ENCODE data around the gene GXYLT1.
"Not testable (repeated sequence)": the region's sequence is repeated elsewhere in the genome, so short reads cannot be mapped to it uniquely, and the experiment has no call there.

GXYLT1 gene, protein sequence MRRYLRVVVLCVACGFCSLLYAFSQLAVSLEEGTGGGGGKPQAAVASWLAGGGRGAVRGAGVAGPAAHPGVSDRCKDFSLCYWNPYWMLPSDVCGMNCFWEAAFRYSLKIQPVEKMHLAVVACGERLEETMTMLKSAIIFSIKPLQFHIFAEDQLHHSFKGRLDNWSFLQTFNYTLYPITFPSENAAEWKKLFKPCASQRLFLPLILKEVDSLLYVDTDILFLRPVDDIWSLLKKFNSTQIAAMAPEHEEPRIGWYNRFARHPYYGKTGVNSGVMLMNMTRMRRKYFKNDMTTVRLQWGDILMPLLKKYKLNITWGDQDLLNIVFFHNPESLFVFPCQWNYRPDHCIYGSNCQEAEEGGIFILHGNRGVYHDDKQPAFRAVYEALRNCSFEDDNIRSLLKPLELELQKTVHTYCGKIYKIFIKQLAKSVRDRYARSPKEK

DNA sequence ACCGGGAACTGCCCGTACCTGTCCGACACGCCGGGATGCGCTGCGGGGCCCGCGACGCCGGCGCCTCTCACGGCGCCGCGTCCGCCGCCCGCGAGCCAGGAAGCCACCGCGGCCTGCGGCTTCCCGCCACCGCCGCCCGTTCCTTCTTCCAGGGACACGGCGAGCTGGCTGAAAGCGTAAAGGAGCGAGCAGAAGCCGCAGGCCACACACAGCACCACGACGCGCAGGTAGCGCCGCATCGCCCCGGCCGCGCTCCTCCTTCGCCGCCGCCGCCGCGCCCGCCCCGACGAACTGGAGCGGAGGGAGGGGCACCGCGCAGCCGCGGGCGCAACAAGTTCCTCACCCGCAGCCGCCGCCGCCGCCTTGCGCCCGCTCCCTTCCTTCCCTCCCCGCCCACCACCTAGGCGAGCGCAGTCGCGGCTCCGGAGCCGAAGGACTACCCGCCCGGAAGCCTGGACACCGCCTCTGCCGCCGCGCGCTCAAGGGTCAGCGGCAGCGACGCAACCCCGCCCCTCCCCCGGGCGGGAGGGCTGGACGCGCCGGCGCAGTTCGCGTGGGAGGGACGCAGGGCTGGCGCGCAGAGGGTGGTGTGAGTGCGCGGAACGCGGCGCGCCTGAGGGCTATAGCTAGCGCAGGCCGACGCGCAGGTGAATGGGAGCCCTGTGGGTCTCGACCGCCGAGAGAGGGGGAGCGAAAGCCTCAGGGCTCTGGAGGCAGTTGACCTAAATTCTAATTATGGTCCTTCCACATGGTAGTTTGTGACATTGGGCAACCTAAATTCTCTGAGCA lies at the start of gene GXYLT1:
GXYLT1 (minus strand) TSS at position 467 of the 789 bp plus-strand sequence; CDS start at position 239, 228 bp downstream.
- FAIRE-seq: no peak

DNA sequence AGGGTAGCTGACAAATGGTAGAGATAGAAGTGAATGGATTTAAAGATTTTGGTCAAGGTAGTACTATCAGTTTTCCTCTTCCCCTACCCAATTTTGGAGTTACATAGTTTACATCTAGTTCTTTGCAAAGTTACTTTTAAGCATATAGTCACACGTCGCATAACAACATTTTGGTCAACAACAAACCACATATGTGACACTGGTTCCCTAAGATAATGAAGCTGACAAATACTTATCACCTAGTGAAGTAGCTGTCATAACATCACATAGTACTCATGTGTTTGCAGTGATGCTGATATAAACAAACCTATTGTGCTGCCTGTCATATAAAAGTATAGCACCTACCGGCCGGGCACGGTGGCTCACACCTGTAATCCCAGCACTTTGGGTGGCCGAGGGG lies 48.0 kb upstream of the GXYLT1 start:
- no peak for FAIRE-seq

DNA sequence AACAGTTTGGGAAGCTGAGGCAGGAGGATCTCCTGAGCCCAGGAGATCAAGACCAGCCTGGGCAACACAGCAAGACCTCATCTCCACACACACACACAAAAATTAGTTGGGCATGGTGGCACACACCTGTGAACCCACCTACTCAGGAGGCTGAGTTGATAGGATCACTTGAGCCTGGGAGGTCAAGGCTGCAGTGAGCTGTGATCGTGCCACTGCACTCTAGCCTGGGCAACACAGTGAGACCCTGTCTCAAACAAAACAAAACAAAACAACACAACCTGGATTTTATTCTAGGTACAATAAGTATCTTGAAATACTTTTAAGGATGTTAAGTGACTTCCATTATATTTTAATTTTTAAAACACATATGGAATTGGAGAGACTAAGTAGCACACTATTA lies 47.6 kb upstream of the GXYLT1 start:
- no peak for FAIRE-seq

DNA sequence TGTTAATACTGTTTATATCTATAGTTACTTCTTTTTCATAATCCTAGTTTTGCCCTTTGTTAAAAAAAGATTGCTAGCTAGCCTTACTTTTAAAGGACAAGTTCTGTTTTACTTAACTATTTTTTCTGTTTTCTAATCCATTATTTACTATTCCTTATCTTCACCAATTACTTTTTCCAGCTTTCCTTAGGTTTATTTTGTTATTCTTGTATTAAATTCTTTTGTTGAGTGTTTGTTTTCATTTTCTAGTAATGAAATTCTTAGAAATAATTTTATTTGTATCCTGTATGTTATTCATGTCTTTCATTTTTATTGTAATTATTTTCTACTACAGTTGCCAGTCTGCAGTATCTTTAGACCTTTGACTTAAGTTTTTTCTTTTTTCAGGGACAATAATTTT lies 45.7 kb upstream of the GXYLT1 start:
- no peak for FAIRE-seq

DNA sequence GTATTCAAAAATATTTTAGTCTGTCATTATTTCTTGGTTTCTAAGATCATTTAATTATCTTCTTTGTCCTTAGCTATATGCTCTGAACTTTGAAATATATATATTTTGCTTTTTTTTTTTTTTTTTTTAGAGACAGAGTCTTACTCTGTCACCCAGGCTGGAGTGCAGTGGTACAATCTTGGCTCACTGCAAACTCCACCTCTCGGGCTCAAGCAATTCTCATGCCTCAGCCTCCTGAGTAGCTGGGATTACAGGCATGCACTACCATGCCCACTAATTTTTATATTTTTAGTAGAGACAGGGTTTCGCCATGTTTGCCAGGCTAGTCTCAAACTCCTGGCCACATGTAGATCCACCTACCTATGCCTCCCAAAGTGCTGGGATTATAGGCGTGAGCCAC lies 43.6 kb upstream of the GXYLT1 start:
- not testable (repeated sequence) for FAIRE-seq

DNA sequence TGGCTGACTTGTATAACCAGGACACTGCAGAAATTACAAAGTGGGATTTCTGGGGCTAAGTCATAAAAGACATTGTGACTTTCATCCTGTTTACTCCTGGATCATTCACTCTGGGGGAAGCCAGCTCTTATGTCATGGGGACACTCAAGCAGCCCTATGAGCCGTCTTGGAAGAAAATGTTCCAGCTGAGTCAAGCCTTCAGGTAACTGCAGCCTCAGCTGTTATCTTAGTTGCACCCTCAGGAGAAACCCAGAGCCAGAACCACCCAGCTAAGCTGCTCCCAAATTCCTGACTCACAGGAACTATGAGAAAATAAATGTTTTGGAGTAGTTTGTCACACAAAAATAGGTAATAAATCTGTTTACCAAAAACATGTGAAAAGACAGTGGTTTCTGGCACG lies 43.1 kb upstream of the GXYLT1 start:
- FAIRE-seq: no peak

DNA sequence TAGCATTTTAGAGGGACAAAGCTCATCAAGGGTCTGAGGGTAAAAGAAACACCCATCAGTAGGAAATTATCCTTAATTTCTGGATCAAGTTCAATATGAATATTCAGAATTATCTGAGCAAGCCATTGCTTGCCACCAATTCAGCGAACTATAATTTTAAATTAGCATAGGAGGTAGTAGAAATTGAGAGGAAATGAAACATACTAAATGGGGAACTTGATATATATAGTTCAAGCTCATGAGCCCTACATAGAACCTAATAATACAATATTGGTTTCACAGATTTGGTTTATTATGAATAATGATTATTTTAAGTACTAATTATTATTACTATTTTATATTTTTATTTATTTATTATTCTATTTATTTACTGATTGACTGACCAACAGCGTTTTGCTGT lies 42.1 kb upstream of the GXYLT1 start:
- FAIRE-seq: no peak

DNA sequence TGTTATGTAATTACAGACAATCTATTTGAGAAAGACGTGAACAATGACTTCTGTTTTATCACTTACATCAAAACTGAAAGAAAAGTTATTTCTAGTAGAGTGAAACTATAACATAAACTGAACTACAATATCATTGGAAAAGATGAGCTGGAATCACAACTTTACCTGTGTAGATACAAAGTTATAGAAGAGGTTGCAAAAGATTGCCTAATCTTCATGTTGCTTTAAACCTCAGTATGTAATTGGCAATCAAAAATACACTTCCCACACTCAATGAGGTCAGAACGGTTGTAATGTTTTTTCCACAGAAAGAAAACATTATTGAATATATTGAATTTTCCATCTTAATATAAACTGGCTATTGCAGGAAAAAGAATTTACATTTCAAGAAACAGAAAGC lies 37.7 kb upstream of the GXYLT1 start:
- FAIRE-seq: no peak

DNA sequence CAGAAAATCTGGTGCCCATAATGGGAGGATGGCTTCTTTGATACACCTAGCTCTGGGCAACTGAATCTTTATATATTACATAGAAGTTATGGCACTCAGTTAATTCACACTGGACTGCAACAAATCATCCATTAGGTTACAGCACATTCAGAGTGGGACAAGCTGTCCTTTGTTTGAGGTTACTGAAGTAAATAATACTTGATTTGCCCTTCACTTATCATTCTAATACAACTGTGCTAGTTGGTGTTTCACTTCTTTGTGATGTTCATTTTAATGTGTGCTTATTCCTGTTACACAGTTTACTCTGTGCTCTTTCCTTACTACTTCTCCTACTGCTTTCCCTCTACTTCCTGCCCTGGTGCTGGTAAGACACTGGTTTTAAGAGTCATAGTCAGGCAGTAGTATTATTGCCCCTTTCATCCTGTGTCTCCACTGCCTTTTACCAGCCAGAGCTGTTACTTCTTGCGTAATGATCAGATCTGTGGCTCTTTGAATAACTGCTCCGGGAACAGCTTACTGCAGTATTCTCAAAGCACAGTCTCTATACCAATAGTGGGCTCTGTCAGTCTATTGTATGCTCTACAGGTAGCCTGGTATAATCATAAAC lies 36.4 kb upstream of the GXYLT1 start:
- no peak for FAIRE-seq

DNA sequence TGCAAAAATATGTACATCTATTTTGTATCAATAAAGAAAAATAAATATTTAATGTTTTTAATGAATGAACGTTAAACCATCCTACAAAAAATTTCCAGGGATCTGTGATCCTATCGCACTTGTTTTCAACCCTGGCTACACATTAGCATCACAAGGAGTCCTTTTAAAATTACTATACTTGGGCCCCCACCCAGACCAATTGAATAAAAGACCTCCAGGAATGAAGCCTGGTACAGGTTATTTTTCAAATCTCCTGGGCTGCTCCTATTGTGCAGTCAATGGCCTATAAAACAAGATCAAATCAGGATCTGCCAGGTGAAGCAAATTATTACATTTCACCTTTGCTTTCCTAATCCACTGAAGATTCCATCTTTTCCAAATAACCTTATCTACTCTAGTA lies 33.4 kb upstream of the GXYLT1 start:
- no peak for FAIRE-seq

DNA sequence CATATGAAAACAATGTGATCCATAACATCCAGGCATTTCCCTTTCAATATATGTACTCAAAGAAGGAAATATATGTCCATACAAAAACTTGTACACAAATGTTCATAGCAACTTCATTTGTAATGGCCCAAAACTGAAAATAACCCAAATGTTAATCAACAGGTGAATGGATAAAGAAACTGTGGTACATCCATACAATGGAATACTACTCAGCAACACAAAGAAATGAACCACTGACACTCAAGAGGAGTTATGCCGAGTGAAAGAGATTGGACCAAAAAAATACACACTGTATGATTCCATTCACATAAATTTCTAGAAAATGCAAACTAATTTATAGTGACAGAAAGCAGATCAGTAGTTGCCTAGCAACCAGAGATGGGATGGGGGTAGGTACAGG lies 30.3 kb upstream of the GXYLT1 start:
- no peak for FAIRE-seq

DNA sequence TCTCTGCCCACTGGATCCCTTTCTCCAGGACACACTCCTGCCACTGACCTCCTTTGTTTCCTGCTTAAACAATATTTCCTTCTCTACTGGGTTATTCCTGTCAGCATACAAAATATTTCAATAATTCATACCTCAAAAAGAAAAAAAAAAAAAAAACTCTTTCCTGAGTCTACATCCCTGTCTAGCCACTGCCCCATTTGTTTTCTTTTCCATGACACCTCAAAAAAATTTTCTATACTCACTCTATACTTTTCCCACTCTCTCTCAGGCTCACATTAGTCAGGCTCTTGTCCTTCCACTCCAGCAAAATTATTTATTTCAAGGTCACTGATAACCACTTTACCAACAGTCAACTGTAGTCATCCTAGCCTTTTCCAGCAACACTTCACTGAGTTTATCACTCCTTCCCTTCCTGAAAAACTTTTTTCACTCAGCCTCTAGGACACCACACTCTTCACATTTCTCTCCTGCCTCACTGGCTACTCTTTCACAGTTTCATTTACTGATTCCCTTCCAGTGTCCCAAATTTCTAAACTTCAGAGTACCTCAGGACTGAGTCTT lies 29.4 kb upstream of the GXYLT1 start:
- no peak for FAIRE-seq

DNA sequence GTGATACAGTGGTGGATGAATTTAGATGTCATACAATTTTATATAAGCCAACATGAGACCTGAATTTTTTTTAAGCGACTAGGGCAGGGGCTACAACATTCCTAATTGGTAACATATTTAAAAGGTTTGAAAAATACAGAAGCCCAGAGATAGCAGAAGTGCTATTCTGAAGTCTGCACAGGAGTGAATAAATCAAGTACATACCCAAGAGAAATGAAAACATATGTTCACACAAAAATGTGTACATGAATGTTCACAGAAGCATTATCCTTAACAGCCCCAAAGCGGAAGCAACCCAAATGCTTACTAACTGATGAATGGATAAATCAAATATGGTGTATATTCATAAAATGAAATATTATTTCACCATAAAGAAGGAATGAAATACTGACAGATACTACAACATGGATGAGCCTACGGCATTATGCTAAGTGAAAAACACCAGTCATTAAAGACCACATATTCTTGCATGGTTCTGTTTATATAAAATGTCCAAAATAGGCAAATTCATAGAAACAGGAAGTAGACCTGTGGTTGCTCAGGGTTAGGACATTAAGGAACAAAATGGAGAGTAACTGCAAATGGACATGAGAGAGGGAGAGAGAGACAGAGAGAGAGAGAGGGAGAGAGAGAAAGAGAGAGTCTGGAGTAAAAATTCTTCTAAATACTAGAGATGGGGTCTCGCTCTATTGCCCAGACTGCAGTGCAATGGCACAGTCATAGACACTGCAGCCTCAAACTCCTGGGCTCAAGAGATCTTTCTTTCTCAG lies 28.0 kb upstream of the GXYLT1 start:
- FAIRE-seq: no peak

DNA sequence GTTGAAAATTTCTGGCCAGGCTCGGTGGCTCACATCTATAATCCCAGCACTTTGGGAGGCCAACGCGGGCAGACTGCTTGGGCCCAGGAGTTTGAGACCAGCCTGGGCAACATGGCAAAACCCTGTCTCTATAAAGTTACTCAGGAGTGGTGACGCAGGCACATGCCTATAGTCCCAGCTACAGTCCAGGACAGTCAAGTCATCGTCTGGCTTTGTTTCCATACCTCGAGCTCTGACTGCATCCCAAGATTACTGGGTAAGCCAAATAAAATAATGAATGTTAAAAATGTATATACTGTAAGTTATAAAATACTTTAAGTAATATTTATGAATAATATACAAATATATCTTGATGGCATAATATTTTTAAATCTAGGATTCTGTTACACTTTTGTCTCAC lies 23.0 kb upstream of the GXYLT1 start:
- no peak for FAIRE-seq

DNA sequence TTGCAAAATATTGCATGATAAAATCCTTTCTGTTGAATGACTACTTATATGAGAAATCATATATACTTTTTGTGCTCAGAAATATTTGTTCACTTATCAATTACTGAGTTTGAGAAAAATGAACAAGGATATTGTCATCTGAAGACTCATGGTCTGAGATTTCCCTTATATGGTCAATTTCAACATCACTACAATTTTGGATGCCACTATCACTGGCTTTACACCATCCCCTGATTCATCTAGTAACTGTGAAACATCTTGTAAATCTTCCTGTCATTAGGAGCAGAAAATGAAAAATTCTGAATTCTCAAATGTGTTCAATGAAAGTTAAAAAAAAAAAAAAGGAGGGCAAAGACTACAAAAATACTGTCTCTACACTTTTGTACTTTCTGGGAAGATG lies 21.8 kb upstream of the GXYLT1 start:
- FAIRE-seq: no peak

DNA sequence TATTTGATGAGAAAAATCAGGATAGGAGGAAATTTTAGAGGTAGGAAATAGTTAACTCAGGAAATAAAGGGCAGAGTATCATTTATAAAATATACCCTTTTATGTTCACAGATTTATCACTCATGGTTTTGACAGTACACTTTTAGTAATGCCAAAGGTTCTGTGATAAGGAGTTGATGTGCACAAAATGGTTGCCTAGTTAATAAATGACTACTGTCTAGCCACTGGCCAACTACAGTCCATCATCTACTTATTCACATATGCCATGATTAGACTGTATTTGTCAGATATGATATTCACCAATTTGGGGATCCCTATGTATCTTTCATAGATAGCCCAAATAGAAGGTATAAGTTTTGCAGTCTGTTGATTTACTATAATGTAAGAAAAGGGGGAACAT lies 19.2 kb upstream of the GXYLT1 start:
- no peak for FAIRE-seq

DNA sequence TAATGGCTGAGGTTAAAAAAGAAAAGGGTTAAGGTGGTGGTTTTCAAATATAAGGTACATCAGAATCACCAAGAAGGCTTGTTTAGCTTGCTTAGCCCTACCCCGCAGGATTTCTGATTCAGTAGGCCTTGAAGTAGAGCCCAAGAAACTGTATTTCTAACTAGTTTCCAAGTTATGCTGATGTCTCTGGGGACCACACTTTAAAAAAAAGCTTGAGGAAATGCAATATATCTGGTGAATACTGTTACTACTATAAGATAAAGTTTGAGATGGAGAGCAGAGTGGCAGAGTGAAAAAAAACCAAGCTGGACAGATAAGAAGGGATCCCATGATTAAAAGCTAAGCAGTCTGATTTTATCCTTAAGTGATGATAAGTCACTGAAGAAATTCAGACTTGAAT lies 18.3 kb upstream of the GXYLT1 start:
- FAIRE-seq: no peak

DNA sequence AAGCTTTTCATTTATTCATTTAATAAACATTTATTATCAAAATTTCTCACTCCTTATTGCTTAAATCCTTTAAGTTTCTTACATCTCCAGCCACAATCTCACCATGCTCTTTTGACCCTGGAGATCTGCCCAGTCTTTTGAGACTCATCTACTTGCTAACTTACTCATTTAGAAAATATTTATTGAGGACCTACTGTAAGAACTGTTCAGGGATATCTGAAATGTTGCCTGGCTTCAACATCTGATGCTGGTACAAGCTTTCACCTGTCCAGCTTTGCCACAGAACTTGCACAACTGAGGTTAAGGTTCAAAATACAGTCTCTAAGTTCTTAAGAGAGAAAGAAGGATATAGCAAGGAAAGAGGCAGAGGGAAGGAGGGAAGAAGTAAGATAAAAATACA lies 17.5 kb upstream of the GXYLT1 start:
- no peak for FAIRE-seq

DNA sequence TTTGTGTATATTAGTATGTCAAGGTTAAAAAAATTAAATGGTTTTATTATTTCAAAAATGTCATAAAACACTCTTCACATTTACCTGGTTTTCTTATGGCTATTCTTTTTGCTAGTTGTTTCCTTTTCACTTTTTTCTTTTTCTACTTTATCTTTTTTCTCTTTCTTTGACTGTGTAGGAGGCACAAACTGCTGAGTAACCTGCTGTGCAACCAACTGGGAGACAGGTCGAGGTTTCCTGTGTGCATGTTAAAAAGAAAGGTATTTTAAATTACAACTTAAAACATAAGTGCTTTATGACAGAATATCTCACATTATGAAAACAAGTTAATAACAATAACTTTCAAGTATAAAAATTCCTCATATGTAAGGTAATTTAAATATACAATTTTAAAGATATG lies 16.9 kb upstream of the GXYLT1 start:
- peak; percentile 10 for FAIRE-seq

DNA sequence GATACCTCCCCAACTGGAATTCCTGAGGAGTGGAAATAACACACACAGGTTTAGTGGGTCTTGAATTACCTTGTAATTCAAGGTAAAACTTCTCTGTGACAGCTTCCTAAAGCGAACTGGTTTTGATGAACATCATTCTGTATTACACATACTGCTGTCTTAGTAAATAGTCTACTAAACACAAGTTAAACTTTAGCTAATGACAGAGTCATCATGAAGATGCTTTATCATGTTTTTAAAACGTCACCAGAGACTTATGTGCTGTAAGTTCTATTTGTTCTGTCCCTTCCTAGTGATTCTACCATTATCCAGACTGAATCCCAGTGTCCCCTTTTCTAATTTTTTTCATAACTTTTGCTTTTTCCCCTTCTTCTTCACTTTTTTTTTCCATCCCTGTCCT lies 11.6 kb upstream of the GXYLT1 start:
- FAIRE-seq: no peak

DNA sequence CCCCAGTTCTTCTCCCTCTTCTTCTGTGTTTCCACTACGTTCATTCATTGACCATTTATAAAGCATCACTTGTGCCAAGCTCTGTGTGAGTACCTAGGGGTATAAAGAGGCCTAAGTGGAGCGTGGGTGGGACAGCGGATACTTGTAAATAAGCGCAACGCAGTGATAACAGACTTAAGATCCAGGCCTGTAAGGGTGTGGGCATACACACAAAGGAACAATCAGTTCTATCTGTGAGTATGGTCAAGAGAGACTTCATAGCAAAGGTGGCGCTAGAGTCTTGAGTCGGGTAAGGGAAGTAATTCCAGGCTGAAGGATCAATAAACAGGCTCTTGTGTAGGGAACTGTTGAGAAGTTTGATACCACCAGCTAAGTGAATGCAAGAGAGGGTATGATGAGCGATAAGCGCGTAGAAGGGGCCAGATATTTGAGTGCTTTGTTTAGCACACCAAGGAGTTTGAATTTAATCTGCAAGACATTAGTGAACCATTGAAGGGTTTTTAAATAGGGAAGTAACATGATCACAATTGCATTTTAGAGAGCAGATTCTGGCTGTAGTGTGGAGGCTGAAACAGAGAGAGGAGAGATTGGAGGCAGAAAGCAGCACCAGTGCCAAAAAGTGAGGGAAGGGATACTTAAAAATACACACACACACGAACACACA lies 1.0 kb upstream of the GXYLT1 start:
- FAIRE-seq: no peak

DNA sequence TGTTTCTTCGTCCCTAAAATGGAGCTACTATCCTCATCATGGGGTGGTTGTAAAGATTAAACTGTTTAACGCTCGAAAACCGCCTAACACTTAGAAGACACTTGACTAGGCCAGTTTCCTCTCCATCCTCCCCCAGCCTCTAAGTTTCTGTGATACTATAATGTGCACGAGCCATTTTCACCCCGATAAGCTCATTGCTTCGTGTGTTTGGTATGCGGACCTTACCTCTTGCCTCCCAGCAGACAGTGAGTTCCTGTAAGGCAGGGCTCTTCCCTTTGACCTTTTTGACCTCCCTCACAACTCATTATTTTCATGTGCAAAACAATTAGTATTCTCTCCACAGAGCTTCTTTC lies 499 bp upstream of the GXYLT1 start:
- FAIRE-seq: no peak

DNA sequence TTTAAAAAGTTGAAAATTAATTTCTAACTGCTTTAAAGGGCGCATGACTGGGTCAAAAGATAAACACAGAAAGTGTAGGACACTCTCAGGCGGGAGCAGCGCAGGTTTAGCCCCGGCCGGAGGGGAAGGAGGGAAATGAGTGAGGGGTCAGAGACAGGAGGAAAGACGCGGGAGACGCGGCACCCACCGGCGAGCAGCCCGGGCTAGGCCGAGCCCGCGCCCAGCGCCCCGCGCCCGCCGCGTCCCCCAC lies 591 bp downstream of the GXYLT1 start:
- no peak for FAIRE-seq
